HG03520 (cell line): ENCODE data around the gene RTL10.
"Not testable (repeated sequence)": the region's sequence is repeated elsewhere in the genome, so short reads cannot be mapped to it uniquely, and the experiment has no call there.

ENCODE experiments used
- ATAC-seq: cut with Tn5 transposase; IDR thresholded peaks from one replicate; pipeline ENCODE4 v1.9.1; 2021; ENCODE audit warnings: mild to moderate bottlenecking, moderate library complexity; ENCODE audit not compliant: unreplicated experiment

The RTL10 gene

DNA sequence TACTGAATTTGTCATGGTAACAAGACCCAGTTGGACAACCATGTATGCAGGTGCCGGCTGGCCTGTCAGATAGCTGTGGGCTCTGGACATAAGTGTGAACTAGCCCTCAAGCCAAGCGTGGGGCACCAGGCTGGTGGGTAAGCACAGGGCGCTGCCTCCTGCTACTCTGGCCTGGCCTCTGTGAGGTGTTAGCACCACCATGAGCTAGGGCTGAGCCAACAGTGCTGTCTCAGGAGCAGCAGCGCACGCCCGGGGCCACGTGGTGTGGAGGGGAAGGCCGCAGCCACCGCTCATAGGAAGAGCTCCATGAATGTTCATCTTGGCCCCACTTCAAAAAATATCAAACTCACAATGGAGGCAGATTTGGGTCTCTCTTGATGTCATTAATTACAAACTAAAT, 35.3 kb upstream of the RTL10 start:
- no peak for ATAC-seq

DNA sequence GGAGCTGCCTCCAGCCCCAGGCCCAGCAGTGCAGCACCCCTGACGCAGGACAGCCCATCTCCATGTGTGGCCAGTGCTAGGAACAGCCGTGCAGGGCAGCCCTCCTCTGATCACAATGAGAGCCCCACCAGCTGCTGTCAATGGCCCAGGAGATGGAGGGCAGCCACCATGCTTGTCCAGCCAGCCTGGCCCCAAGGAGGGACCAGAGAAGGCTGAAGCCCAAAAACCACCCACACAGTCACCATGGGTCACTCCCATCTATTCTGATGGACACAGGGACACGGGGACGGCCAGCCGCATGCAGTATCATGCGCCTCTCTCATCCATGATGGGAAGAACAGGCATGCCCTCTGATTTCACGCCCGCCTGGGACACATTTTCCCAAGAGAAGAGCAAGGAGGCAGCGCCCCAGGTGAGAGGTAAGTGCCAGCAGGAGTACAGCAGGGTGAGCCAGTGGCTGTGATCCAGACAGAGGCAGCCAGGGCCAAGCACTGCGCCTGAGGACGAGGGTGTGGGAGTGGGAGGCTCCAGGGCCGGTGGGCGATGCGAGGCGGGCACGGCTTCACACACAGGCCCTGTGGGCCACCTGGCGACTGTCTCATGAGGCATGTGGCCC, 33.6 kb upstream of the RTL10 start:
- no peak for ATAC-seq

DNA sequence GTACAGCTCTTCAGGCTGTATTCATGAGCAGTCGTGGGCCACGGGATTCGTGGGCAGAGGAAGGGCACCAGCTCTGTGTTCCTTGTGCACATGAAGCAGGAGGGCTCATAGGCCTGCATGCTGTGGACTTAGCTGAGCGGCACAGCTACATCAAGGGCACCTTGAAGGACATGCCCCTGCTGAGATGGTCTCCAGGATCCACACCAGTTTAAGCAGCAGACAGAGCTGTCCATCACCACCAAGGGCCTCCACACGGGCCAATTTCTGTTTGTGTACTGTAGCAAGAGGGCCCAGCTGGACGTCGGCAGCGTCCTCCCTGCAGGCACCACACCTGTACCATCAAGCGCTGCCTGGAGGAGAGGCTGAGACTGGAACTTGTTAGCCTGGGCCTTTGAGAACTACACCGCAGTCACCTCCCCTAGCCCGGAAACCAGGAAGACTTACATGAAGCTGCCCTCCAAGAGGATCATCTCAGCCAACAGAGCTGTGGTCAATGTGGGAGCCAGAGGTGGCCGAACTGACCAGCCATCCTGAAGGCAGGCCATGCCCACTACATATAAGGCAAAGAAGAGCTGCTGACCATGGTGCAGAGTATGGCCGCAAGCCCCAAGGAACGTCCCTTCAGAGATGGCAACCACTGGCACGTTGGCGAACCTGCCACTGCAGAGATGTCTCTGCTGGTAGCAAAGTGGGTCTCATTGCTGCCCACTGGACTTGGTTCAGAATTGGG, 32.7 kb upstream of the RTL10 start:
- ATAC-seq = no peak

DNA sequence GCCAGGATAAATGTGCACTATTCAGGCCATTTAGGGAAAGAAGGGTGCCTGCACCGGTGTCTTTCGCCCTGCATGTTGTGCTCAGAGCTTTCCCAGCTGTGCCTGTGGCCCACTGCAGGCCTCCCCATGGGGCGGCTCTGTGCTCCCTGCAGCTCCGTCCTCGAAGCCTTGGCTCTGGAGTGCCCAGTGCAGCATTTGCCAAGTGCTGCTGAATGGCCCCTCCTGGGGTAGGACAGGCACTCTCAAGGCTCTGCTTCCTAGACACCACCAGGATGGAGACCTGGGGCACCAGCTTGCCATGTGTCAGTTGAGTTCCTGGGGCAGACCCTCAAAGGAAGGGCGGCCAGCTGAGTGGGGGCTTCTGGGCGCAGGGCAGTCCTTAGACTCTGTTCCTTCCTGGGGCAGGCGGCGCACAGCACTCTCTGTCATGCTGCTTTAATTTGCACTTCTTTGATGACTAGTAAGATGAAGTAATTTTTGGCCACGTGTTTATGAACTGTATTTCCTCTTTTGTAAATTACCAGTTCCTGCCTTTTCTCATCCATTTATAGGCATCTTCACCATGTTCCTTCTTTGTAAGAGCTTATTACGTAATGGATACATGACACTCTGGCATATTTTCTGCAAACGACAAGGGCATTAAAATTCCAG, 32.1 kb upstream of the RTL10 start:
- ATAC-seq = no peak

DNA sequence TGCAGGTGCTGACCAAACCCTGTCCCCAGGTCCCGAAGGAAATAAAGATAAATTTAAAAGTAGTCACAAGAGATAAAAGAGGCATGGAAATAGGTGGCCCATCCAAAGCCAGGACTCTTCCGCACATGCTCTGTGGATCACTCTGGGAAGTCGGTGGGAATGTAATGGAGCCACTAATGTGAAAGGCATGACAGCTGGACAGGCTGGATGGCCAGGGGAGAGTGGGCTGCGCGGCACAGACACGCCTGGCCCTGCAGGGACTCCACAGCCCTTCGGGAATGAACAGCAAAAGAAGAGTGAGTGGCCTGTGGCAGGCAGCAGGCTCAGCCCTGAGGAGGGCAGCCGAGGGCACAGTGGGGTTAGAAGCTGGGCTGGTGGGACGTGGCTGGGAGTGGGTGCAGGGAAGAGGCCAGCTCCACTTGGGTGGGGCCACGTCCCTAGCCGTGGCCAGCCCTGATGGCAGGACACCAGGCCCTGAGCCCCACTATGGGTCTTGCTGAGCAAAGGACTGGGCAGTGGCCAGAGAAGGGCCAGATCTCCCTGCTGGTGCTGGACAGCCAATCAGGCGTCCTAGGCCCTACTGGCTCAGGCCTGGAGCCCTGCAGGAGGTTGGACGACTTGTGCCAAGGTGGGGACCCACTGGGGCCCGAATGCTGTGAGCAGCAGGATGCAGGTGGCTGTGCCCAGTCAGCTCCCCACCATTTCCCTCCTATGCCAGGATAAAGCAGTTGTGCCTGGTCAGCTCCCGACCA, 31.3 kb upstream of the RTL10 start:
- no peak for ATAC-seq

DNA sequence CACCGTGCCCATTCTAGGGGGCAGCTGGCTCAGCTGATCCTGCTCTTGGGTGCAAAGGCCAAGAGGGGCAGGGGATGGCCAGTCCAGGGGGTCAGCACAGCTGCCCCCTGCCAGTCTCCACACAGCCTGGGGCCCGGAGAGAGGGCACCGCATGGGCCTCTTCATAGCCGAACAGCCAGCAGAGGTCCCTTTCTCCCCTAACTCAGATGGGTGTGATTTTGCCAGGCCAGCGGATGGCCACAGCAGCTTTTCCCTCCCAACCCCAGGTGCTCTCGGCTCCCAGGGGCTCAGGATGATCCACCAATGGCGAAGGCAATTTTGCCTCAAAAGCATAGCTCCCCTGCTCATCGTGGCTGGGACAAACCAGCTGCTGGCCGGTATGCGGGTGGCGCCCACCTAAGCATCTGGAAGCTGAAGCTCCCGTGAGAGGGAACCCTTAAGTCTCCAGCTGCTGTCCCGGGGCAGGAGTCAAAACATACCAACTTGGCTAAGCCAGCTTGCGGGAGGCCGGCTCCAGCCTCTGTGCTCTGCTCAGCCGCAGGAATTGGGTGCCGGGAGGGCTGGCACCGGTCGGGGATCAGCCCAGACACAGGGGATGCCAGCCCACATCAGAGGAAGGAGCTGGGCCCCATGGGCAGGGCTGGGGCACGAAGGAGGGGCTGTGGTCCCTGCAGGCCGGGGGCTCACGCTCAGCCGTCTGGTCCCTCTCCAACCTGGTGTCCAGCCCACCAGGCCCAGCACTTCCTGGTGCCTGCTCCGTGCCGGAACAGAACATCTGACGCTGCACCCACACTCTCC, 30.5 kb upstream of the RTL10 start:
- ATAC-seq = no peak

DNA sequence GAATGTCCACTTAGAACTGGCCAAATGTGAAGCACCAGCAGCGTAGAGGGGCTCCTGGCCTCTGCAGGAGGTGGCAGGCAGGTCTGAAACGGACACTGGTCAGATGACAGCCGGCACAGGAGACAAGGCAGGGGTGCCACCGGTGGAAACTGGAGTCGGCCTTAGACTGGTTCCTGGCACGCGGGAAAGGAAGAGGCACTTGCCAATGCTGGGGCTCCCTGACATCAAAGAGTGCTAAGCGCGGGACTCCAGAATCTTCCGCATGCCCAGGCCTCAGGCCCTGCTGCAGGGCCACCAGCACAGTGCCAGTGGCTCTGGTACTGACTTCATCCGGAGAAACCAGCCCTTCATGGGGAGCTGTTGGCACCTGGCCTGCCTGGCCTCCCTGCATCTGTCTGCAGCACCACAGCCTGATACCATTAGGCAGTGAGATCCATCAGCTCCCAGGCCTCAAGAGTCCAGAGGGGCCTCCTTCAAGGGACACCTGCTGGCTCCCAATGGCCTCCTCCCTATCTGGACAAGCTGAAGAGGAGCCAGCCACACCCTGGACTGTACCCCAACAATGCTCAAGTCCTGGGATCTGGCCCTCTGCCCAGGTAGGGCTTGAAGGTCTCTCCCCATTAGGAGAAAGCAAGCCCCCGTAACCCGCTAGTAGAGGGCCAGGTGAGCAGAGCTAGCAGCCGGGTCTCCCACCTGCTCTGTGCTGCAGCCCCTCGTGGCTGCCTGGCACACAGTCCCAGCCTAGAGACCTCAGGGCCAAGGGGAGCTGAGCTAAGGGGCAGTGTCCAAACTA, 29.7 kb upstream of the RTL10 start:
- no peak for ATAC-seq

DNA sequence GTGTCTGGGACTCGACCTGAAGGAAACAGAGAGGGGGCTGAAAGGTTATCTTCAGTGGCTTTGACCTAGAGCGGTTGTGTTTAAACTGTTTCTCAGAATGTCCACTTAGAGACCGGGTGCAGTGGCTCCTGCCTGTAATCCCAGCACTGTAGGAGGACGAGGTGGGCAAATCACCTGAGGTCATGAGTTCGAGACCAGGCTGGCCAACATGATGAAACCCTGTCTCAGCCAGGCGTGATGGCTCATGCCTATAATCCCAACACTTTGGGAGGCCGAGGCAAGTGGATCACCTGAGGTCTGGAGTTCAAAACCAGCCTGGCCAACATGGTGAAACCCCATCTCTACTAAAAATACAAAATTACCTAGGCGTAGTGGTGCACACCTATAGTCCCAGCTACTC, 28.8 kb upstream of the RTL10 start:
- ATAC-seq = not testable (repeated sequence)

DNA sequence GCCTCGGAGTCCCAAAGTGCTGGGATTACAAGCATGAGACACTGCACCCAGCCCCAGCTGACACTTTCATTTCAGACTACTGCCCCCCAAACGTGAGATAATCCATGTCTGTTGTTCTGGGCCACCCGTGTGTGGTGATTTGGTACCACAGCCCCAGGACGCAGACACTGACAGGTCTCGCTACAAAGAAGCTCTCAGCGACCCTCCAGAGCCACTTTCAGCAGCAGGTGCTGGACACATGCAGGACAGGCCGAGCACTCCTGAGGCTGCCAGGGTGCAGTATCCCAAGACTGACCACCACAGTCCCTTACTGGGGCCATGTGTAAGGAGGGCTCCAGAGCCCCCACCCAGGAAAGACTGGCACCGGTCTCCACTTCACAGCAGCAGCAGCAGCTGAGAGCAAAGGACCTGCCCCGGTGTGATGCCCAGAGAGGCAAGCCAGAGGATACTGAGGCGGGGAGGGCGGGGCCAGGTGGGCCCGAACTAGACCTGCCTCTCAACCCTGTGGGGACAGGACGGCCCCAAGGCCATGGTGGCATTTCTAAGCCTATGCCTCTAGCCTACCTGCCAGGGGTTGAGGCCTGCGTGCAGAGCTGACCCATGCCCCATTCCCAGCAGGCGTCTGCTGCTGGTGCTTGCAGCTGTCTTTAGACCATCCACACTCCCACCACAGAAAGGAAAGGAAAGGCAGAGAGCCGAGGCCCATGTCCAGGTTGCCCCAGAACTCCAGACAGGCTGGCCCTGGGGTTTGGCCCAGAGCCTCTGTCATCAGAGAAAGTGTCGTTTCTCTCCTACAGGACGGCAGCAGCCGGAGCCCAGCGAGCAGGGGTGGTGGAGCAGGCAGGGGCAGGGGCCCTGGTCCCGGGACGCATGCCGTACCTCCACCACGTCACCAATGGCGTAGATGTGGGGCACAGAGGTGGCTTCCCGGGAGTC, 28.0 kb upstream of the RTL10 start:
- ATAC-seq = no peak

DNA sequence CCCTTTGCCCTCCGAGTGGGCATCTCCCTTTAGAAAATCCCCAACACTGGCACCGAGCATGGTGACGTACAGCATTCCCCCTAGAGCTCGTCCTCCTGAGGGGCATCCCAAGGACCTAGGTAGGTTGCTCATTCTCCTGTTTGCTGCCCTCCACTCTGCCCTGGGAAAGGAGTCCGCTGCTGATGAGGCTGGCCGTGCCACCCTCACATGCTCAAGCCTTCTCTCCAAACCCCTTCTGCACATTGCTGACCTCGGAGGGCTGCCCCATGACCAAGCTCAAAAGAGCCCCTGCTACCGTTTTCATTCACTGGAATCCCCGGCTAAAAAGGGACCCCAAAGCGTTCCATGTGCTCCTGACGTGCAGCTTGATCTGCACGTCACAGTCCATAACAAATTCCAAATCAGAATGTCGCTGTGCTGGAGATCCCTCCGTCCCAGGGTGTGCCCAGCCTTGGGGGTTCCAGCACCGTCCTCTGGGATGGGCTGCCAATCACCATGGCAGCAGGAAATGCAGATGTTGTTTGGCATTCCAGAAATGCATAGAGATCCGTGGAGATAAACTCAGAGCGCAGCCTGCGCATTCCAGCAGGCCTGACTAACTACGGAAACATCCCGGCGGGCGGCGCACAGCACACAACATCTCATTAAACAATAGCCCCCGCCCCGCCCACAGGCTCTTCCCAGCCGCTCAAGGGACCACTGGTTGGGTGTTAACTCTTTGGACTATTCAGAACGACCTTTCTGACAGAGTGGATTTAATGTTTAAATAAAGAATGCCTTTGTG, 26.3 kb upstream of the RTL10 start:
- no peak for ATAC-seq

DNA sequence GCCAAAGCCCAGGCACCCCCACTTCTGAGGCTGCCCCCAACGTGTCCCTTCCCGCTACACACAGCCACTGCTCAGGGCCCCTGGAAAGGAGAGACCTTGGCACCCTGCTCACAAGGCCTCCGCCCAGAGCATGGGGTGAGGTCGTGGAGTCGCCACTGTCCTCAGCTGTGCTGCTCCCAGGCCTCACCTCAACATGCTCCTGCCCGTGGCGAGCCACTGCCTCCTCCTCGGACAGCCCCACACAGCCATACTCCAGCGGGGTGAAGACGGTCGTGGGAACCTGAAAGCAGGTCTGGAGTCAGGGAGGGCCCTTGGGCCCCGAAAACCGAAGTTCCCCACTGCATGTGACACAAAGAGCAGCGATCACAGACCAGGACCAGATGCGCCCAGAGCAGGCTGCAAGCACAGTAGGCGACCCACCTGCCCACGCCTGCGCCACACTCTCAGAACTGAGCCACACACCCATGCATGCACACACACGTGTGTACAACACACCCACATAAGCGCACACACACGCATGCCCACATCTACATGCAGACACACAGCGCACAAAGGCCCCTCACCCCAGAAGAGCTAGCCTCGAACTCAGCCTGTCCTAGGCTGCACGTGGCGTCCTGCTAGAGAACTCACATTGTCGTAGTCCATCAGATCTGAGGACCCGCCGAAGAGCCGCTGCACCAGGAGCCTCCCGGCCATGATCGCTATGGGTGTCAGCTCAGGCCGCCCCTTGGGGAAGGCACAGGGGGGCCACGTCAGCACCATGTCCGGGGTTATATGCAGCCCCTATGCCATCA, 25.5 kb upstream of the RTL10 start:
- no peak for ATAC-seq

DNA sequence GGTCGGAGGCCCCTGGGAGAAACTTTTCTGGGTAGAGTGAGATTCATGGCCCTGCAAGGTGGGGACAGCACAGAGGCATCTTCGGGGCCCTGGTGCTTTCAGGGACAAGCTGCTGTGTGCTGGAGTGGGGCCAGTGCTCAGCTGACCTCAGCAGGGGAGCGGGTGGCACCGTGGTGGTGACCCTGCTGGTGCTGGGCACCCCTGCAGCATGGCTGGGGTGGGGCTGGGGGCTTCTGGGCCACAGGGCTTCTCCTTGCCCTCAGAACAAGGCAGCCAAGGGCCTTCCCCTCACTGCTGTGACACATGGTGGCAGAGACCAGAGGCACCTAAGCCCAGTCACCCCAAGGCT, 24.9 kb upstream of the RTL10 start:
- no peak for ATAC-seq

DNA sequence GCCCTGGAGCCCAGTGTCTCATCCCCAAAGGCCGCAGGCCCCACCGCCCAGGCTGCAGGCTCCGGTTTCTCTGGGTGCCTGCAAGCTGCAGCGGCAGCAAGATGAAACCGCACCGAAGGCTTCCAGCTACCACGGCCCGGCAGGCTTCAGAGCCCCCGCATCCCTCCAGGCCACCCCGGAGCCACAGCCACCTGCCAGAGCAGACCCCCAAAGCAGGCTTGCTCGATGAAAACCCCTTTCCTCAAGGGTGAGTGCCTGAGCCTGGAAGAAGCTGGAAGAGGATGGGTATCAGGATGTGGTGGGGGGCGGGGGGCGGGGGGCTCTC, 24.5 kb upstream of the RTL10 start:
- ATAC-seq = no peak

DNA sequence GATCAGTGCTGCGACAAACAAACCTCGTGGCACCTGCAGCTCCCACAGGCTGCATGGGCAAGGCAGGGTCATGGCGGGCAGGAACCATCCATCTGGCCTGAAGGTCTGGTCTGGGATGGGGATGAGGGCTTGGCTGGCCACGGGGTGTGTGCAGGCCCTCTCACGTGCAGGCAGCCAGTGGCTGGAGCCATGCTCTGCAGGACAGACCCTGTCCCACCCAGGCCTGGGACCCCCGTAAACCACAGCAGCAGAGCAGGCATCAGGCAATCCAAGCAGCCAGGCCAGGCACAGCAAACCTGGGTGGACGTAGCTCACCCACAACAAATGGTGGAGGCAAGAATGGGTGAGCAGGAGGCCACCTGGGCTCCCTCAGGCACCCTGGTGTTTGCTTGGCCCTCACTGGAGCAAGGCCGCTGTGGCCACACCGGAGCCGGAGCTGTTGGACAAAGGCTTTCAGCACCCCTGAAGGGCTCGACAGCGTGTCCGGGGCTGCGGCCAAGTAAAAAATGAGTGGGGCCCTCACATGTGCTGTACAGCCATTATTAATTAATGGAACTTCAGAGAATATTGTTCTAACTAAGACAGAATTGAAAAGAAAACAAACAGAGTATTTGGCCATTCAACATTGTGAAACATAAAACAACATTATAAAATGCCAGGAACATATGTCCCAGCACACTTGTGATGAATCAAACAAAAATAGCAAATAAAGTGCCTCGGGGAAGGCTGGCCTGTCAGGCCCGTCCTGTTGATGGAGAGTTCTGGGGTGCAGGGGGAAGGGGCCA, 24.0 kb upstream of the RTL10 start:
- ATAC-seq = no peak

DNA sequence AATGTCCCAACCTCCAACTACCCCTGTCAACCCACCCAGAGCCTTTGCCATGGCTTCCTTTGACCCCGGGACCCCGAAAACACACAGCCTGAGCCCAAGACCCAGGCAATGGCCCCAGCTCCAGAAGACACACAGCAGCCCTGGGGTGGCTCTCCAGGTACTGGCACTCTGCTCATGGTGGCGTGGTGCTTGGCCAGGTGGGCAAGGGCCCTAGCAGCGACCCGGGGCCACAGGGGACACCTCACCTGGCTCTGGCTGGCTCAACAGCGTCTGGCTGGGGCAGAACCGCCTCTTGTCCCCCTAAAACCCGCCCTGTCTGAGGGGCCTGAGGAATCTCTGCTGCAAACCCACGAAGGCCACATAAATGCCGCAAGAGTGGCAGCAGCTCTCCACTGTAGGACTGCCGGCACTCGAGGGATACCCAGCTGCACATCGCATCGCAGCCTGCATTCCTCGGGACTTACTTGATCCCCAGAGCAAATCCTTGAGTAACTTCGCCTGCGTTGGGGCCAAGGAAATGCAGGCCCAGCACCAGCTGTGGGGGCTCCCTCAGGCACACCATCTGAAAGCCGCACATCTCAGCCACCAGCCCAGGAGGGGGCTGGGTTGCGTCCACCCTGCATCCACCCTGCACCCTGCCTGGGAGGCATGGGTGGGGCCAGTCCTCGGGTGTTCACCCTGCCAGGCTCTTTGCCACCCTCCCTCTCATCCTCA, 23.1 kb upstream of the RTL10 start:
- ATAC-seq = no peak

DNA sequence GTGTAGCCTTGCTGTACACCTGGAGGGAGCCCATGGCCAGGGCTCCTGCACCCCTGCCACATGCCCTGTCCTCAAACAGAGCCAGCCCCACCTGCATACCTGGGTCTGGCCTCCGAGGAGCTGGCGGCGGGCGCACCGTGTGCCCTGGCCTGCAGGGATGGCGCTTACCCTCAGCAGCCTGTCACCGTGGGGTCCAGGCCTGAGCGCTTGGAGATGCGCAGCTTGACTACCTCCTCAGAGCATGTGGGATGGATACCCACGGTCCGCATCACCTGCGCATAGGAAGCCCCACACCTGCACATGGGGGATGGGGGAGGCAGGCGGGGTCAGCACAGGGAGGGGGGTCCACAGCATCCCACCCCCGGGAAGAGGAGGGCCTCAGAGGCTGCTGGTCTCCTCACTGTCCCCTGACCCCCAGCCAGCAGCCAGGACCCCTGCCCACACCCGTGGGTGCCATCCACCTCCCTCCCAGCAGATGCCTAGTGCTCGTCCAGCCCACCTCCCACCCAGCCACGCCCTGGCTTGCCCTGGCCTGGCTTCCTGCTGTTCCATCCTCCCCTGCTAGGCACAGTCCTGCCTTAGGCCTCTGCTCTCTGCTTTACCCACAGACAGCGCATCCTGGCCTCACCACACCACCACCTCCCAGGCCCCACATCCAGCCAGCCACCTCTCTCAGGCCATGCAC, 22.4 kb upstream of the RTL10 start:
- no peak for ATAC-seq
